ENCODE results near the gene METTL13.
A peak's percentile ranks its signal among the peaks of the same experiment; 100 is the strongest.

Gene METTL13

GRCh38 chr1:171803461-171804022 is 22.1 kb downstream of the METTL13 start:
- no peaks in the 10 kb centered on the region for H3K9me3 Mint-ChIP-seq

GRCh38 chr1:171805395-171806115 is 24.1 kb downstream of the METTL13 start:
- H3K4me3 Mint-ChIP-seq: peak overlapping the region; percentile 9
- peak; percentile 86 for ATAC-seq

More at GRCh38 chr1:171803461-171804022, 22.1 kb downstream of the METTL13 start:
- H3K36me3 Mint-ChIP-seq: peaks cover 5% of the 10 kb centered on the region
- DNase-seq (ENCODE audit: low spot score in 2 of 2) (no peak), ATAC-seq (no peak)
- peaks cover 20% of the 10 kb centered on the region for H3K4me1 Mint-ChIP-seq
- no peak overlapping the region for H3K4me3 Mint-ChIP-seq
- H3K27ac Mint-ChIP-seq: no peak overlapping the region

GRCh38 chr1:171807556-171807955 is 26.1 kb downstream of the METTL13 start:
- Mint-ChIP-seq H3K36me3 (no peaks in the 10 kb centered on the region), H3K27ac (no peak overlapping the region), H3K4me1 (peaks cover 15% of the 10 kb centered on the region), H3K4me3 (no peak overlapping the region), H3K9me3 (no peaks in the 10 kb centered on the region)
- ATAC-seq: no peak
- no peak for DNase-seq (ENCODE audit: low spot score in 2 of 2)

More at GRCh38 chr1:171805395-171806115, 24.1 kb downstream of the METTL13 start:
- Mint-ChIP-seq H3K36me3 (peaks cover under 1% of the 10 kb centered on the region), H3K27ac (peak overlapping the region; percentile 18), H3K9me3 (no peaks in the 10 kb centered on the region), H3K4me1 (peaks cover 20% of the 10 kb centered on the region)
- no peak for DNase-seq (ENCODE audit: low spot score in 2 of 2)

GRCh38 chr1:171809834-171810233 is 28.4 kb downstream of the METTL13 start:
- DNase-seq (ENCODE audit: low spot score in 2 of 2) (no peak), ATAC-seq (no peak)
- Mint-ChIP-seq H3K27ac (no peak overlapping the region), H3K9me3 (no peaks in the 10 kb centered on the region), H3K4me1 (peaks cover 15% of the 10 kb centered on the region), H3K4me3 (no peak overlapping the region), H3K36me3 (no peaks in the 10 kb centered on the region)

- ATAC-seq (no peak), DNase-seq (ENCODE audit: low spot score in 2 of 2) (no peak)
- H3K4me1 Mint-ChIP-seq: peaks cover 3% of the 10 kb centered on the region
- H3K4me3 Mint-ChIP-seq: no peak overlapping the region
- H3K27ac Mint-ChIP-seq: no peak overlapping the region
- no peaks in the 10 kb centered on the region for H3K36me3 Mint-ChIP-seq
- no peaks in the 10 kb centered on the region for H3K9me3 Mint-ChIP-seq
Measured at GRCh38 chr1:171811672-171812071, 30.2 kb downstream of the METTL13 start.

- ATAC-seq (no peak), DNase-seq (ENCODE audit: low spot score in 2 of 2) (no peak)
- H3K4me1 Mint-ChIP-seq: peaks cover 15% of the 10 kb centered on the region
- no peak overlapping the region for H3K27ac Mint-ChIP-seq
- H3K9me3 Mint-ChIP-seq: no peaks in the 10 kb centered on the region
- H3K4me3 Mint-ChIP-seq: no peak overlapping the region
- no peaks in the 10 kb centered on the region for H3K36me3 Mint-ChIP-seq
Measured at GRCh38 chr1:171814692-171815091, 33.2 kb downstream of the METTL13 start.

GRCh38 chr1:171816300-171816901 is 34.9 kb downstream of the METTL13 start:
- DNase-seq (ENCODE audit: low spot score in 2 of 2) (no peak), ATAC-seq (no peak)
- no peak overlapping the region for H3K4me3 Mint-ChIP-seq

GRCh38 chr1:171817511-171818265 is 36.2 kb downstream of the METTL13 start:
- peak overlapping the region; percentile 45 for H3K4me3 Mint-ChIP-seq
- H3K27ac Mint-ChIP-seq: peak overlapping the region; percentile 89
- peak in 1 of 2 donors; percentile 67 for DNase-seq (ENCODE audit: low spot score in 2 of 2)
- no peaks in the 10 kb centered on the region for H3K9me3 Mint-ChIP-seq
- peaks cover 15% of the 10 kb centered on the region for H3K4me1 Mint-ChIP-seq
- no peaks in the 10 kb centered on the region for H3K36me3 Mint-ChIP-seq
- peak; percentile 100 for ATAC-seq

More at GRCh38 chr1:171816300-171816901, 34.9 kb downstream of the METTL13 start:
- H3K4me1 Mint-ChIP-seq: peaks cover 15% of the 10 kb centered on the region
- no peak overlapping the region for H3K27ac Mint-ChIP-seq
- H3K9me3 Mint-ChIP-seq: no peaks in the 10 kb centered on the region
- H3K36me3 Mint-ChIP-seq: no peaks in the 10 kb centered on the region

GRCh38 chr1:171819946-171820345 is 38.5 kb downstream of the METTL13 start:
- DNase-seq (ENCODE audit: low spot score in 2 of 2): no peak
- ATAC-seq: no peak
- H3K4me1 Mint-ChIP-seq: peaks cover 15% of the 10 kb centered on the region
- H3K36me3 Mint-ChIP-seq: no peaks in the 10 kb centered on the region
- H3K27ac Mint-ChIP-seq: no peak overlapping the region
- H3K9me3 Mint-ChIP-seq: peaks cover 2% of the 10 kb centered on the region
- no peak overlapping the region for H3K4me3 Mint-ChIP-seq

- no peak overlapping the region for H3K4me3 Mint-ChIP-seq
- peaks cover 8% of the 10 kb centered on the region for H3K9me3 Mint-ChIP-seq
- ATAC-seq (no peak), DNase-seq (ENCODE audit: low spot score in 2 of 2) (no peak)
- no peak overlapping the region for H3K27ac Mint-ChIP-seq
- no peaks in the 10 kb centered on the region for H3K36me3 Mint-ChIP-seq
- no peaks in the 10 kb centered on the region for H3K4me1 Mint-ChIP-seq
Measured at GRCh38 chr1:171826973-171827372, 45.5 kb downstream of the METTL13 start.

- Mint-ChIP-seq H3K9me3 (peaks cover 8% of the 10 kb centered on the region), H3K4me3 (no peak overlapping the region), H3K36me3 (no peaks in the 10 kb centered on the region), H3K4me1 (no peaks in the 10 kb centered on the region), H3K27ac (no peak overlapping the region)
- ATAC-seq (no peak), DNase-seq (ENCODE audit: low spot score in 2 of 2) (no peak)
Measured at GRCh38 chr1:171828794-171829193, 47.3 kb downstream of the METTL13 start.

GRCh38 chr1:171833091-171833825 is 51.8 kb downstream of the METTL13 start:
- H3K4me3 Mint-ChIP-seq: no peak overlapping the region
- no peaks in the 10 kb centered on the region for H3K36me3 Mint-ChIP-seq
- no peak for ATAC-seq
- no peaks in the 10 kb centered on the region for H3K9me3 Mint-ChIP-seq
- no peaks in the 10 kb centered on the region for H3K4me1 Mint-ChIP-seq
- no peak overlapping the region for H3K27ac Mint-ChIP-seq
- DNase-seq (ENCODE audit: low spot score in 2 of 2): no peak

GRCh38 chr1:171834821-171835220 is 53.4 kb downstream of the METTL13 start:
- no peaks in the 10 kb centered on the region for H3K4me1 Mint-ChIP-seq
- ATAC-seq: no peak

GRCh38 chr1:171835891-171836290 is 54.4 kb downstream of the METTL13 start:
- H3K4me1 Mint-ChIP-seq: peaks cover 6% of the 10 kb centered on the region
- H3K36me3 Mint-ChIP-seq: peaks cover 6% of the 10 kb centered on the region
- no peak overlapping the region for H3K4me3 Mint-ChIP-seq
- no peaks in the 10 kb centered on the region for H3K9me3 Mint-ChIP-seq
- no peak overlapping the region for H3K27ac Mint-ChIP-seq
- no peak for DNase-seq (ENCODE audit: low spot score in 2 of 2)
- ATAC-seq: peak; percentile 28

More at GRCh38 chr1:171834821-171835220, 53.4 kb downstream of the METTL13 start:
- DNase-seq (ENCODE audit: low spot score in 2 of 2): no peak
- Mint-ChIP-seq H3K27ac (no peak overlapping the region), H3K4me3 (no peak overlapping the region), H3K36me3 (no peaks in the 10 kb centered on the region), H3K9me3 (no peaks in the 10 kb centered on the region)

Data from stimulated activated effector memory CD8-positive, alpha-beta T cell treated with anti-CD3 and anti-CD28 coated beads, Interleukin-12 subunit alpha, Interleukin-12 subunit beta, amount 100 ng/mL, for 72 hours (primary cell).